WI38 (cell line): ENCODE measurements around the gene BABAM2.
"Not testable (repeated sequence)": the region's sequence is repeated elsewhere in the genome, so short reads cannot be mapped to it uniquely, and the experiment has no call there.

Source experiments
- H3K4me3 ChIP-seq: 2 replicates; pipeline ENCODE4 v1.5.1; 2011; ENCODE audit warnings: low read depth, mild to moderate bottlenecking, control low read depth, low read length
- TF ChIP-seq, protein P1 (sequence below): IDR thresholded peaks from 2 replicates; pipeline ENCODE4 v1.5.1; 2012; ENCODE audit warnings: low read depth, mild to moderate bottlenecking, control low read depth, low read length

Gene BABAM2

DNA sequence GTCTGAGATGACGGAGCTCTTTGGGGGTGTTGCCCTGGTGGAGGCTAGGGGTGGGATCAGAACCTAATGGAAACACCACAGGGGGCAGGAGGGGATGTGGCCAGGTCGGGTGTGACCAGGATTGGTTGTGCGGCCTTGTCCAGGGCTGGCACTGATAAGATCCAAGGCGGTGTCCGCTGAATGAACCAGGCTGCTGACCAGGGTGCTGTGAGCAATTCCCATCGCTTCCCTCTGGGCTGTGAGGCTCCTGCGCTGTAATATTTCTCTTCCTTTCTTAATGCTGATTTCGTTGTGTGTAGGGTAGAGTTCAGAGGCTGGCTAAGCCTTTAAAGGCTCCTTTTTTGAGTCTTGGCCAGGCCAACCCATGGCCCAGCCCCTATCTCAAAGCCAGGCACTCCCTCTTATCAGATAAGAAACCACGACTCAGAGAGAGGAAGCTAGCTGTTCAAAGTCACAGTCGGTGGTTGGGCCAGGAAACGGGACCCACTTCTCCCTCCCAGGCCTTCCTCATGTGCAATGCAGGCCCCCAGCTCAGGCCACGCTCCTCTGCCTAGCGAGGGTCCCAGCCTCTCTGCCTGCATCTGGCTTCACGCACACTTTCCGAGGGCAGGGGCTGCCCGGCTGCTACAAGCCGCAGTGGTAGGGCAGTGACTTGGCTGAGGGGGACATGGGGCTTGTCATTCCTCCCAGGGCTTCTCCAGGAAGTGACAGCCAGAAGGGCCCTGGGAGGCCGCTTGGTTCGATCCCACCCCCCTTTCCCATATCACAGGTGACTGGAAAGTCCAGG, 476.2 kb downstream of the BABAM2 start:
- H3K4me3 ChIP-seq = no peak overlapping the region
- TF ChIP-seq, protein P1, sequence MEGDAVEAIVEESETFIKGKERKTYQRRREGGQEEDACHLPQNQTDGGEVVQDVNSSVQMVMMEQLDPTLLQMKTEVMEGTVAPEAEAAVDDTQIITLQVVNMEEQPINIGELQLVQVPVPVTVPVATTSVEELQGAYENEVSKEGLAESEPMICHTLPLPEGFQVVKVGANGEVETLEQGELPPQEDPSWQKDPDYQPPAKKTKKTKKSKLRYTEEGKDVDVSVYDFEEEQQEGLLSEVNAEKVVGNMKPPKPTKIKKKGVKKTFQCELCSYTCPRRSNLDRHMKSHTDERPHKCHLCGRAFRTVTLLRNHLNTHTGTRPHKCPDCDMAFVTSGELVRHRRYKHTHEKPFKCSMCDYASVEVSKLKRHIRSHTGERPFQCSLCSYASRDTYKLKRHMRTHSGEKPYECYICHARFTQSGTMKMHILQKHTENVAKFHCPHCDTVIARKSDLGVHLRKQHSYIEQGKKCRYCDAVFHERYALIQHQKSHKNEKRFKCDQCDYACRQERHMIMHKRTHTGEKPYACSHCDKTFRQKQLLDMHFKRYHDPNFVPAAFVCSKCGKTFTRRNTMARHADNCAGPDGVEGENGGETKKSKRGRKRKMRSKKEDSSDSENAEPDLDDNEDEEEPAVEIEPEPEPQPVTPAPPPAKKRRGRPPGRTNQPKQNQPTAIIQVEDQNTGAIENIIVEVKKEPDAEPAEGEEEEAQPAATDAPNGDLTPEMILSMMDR = no peak

DNA sequence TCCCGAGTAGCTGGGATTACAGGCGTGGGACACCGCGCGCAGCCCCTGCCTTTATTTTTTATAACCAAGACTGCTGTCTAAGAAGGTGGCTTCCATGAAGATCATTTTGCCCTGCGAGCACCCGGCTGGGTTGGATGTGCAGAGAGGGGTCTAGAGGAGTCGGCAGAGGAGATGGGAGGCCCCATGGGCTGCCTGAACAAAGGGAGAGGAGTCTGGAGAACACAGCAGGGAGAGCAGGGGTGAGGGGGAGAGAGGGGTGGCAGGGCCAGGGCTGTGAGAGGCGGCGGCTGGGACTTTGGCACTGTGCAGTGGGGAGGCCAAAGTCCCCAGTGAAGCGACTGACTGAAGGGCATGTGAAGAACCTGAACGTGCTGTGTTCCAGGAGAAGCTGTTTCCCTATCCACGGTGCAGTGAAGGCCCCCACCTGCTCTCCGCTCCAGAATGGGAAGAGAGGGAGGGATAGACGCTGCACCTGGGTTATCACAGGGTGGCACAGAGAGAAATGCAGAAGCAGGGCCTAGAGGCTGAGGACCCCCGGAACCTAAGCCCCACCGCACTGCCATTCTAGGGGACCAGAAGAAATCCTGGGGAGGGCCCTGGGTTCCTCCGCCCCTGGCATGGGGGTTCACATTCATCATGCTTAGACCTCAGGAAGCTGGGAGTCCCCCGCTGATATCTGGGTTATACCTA, 477.3 kb downstream of the BABAM2 start:
- TF ChIP-seq, protein P1 = no peak
- H3K4me3 ChIP-seq = no peak overlapping the region

DNA sequence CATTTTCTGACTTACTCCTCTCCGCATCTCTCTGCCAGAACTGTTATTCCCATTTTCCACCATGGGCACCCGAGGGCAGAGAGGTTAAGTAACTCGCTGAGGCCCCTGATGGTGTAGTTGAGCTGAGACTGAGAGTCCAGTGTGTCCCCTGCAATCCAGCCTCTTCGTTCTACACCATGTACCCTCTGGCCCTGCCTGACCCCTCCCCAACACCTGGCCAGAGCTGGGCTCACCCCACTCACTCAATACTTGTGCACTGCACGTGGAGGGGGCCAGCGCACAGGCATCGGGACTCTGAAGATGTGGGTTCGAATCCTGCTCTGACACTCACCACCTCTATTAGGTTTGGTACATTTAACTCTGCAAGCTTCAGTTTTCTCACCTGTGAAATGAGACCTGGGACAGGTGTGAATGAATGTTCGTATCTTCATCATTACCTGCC, 477.8 kb downstream of the BABAM2 start:
- no peak overlapping the region for H3K4me3 ChIP-seq
- TF ChIP-seq, protein P1 = no peak

DNA sequence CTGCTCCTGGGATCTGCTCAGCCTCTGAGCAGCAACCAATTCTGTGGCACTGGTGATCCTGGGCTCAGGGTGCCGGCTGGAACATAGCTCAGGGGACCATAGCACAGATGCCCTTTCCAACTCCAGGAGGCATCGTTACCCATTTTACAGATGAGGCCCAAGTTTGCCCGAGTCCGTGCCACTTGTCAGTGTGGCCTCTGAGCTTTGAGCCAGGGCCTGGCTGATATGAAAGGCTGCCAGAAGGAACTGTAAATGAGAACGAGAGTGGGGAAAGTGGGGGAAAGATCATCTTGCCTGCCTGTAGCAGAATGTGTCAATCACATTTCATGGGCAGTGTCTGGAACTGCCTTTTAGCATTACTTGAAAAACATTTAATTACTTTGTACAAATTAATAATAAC, 478.8 kb downstream of the BABAM2 start:
- TF ChIP-seq, protein P1 = no peak
- H3K4me3 ChIP-seq = no peak overlapping the region

DNA sequence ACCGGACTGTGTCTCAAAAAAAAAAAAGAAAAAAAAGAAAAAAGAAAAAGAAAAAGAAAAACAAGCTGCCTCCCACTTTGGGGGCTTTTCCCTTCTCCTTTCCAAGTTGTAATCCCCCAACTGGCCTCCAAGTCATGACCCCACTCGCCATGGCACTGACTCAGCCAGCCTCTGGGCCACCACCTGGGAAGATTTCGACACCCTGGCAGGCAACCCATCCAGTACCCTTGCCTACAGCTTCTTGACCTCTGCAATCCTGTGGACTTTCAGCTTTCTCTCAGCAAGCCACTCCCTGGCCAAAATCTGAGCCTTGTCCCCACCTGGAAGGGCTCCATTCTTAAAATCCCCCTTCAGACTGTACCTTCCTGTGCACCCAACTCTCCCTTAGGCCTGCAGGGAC, 479.8 kb downstream of the BABAM2 start:
- TF ChIP-seq, protein P1 = no peak
- no peak overlapping the region for H3K4me3 ChIP-seq

DNA sequence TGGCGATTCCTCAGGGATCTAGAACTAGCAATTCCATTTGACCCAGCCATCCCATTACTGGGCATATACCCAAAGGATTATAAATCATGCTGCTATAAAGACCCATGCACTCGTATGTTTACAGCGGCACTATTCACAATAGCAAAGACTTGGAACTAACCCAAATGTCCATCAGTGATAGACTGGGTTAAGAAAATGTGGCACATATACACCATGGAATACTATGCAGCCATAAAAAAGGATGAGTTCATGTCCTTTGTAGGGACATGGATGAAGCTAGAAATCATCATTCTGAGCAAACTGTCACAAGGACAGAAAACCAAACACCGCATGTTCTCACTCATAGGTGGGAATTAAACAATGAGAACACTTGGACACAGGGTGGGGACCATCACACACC, 481.2 kb downstream of the BABAM2 start:
- not testable (repeated sequence) for H3K4me3 ChIP-seq

DNA sequence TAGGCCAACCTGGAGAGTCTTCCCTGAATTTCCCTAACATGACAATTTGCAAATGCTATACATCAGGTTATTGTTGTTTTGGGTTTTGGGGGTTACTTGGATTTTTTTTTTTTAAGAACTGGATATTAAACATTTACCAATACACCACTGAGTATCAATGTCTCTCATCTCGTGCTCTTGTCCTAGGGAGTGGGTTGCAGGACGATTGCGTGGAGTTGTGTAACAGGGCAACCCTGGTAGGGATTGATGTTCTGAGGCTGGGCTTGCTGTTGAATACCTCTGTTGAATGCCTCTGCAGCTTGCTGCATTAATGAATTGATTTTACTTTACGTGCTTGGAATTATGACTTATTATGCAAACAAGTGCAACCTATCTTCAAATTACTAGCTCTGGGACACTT, 483.3 kb downstream of the BABAM2 start:
- TF ChIP-seq, protein P1 = no peak

More for the DNA sequence above, 483.3 kb downstream of the BABAM2 start:
- no peak overlapping the region for H3K4me3 ChIP-seq
